H1 (cell line): ENCODE results near the gene TAP2. TPM values are rescaled to one million over a fixed set of nuclear protein-coding genes. Genes with fewer than 3 reads are reported as not detected.

ENCODE experiments used
- EZH2 ChIP-seq: fragments of 200-600 bp; sonication (generic); IDR thresholded peaks from 2 replicates; pipeline ENCODE4 v1.7.1; 2012; ENCODE audit warnings: low read depth, mild to moderate bottlenecking, moderate library complexity, low read length, inconsistent platforms; ENCODE audit not compliant: severe bottlenecking
- FOSL1 ChIP-seq: IDR thresholded peaks from 2 replicates; pipeline ENCODE4 v1.6.1; 2011; ENCODE audit warnings: mild to moderate bottlenecking, low read depth, low read length, moderate library complexity; ENCODE audit not compliant: insufficient read depth
- JUND ChIP-seq: IDR thresholded peaks from 2 replicates; pipeline ENCODE4 v1.6.1; 2011; ENCODE audit warnings: mild to moderate bottlenecking, improper control_type of control experiment, low read length
- SIRT6 ChIP-seq: IDR thresholded peaks from one replicate; pipeline ENCODE4 v1.7.1; 2012; ENCODE audit warnings: low read length, inconsistent platforms
- SP1 ChIP-seq: IDR thresholded peaks from 2 replicates; pipeline ENCODE4 v1.6.1; 2011; ENCODE audit warnings: low read depth, low read length
- TCF12 ChIP-seq: IDR thresholded peaks from 2 replicates; pipeline ENCODE4 v1.6.1; 2011; ENCODE audit warnings: low read depth, mild to moderate bottlenecking, low read length
- polyA plus RNA-seq, 7 experiments: library from polyadenylated mRNA; depleted of rRNA in 3 of 7; stranded (reverse) in 5 of 7; unstranded in 2 of 7; fragments of >200 nt in 5 of 7; fragments of 200-250 nt in 2 of 7; gene quantifications; 1 replicate in 5 of 7; 2 replicates in 1 of 7; 4 replicates in 1 of 7; pipeline versions ENCODE4 v1.2.1 to v1.2.3, GENCODE V29; 2011 to 2013; ENCODE audit warnings: missing spikeins in 2 of 7, mixed read lengths in 2 of 7
- total RNA-seq: library from RNA; stranded (reverse); fragmentation: NEBNext Ultra II Directional; extraction: Animal tissue kit (Norgen Biotek cat#: 25700); gene quantifications from 2 replicates; pipeline ENCODE4 v1.2.1, GENCODE V29; 2021
- TF ChIP-seq, protein P1 (sequence below): fragments of 300-600 bp; sonication (generic); IDR thresholded peaks from 2 replicates; pipeline ENCODE4 v1.7.1; 2012; ENCODE audit warnings: low read length, moderate library complexity, mild to moderate bottlenecking, inconsistent platforms; ENCODE audit not compliant: insufficient replicate concordance
- TF ChIP-seq, protein P2 (sequence below): IDR thresholded peaks from 2 replicates; pipeline ENCODE4 v1.6.1; 2011; ENCODE audit warnings: low read depth, mild to moderate bottlenecking, low read length; ENCODE audit not compliant: insufficient read depth

Gene TAP2
- total and polyA plus RNA-seq, 2 of the 8 experiments (the other 6 are each of a cell fraction or from before 2014, with no cell fraction given): 11.3 to 27.2 TPM

DNA sequence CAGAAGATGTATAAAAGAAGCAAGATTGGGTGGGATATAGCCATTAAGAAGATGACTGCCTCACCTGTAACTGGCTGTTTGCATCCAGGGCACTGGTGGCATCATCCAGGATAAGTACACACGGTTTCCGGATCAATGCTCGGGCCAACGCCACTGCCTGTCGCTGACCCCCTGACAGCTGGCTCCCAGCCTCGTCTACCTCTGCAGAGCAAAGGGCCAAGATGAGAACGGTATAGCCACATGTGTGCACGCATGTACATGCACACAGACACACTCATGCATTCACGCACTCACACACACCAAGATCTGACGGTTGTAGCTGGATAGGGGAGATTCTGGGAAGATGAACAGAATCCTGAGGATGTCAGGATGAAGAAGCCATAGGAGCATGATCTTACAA, 8.5 kb upstream of the TAP2 start (continued):
- TF ChIP-seq, protein P1, sequence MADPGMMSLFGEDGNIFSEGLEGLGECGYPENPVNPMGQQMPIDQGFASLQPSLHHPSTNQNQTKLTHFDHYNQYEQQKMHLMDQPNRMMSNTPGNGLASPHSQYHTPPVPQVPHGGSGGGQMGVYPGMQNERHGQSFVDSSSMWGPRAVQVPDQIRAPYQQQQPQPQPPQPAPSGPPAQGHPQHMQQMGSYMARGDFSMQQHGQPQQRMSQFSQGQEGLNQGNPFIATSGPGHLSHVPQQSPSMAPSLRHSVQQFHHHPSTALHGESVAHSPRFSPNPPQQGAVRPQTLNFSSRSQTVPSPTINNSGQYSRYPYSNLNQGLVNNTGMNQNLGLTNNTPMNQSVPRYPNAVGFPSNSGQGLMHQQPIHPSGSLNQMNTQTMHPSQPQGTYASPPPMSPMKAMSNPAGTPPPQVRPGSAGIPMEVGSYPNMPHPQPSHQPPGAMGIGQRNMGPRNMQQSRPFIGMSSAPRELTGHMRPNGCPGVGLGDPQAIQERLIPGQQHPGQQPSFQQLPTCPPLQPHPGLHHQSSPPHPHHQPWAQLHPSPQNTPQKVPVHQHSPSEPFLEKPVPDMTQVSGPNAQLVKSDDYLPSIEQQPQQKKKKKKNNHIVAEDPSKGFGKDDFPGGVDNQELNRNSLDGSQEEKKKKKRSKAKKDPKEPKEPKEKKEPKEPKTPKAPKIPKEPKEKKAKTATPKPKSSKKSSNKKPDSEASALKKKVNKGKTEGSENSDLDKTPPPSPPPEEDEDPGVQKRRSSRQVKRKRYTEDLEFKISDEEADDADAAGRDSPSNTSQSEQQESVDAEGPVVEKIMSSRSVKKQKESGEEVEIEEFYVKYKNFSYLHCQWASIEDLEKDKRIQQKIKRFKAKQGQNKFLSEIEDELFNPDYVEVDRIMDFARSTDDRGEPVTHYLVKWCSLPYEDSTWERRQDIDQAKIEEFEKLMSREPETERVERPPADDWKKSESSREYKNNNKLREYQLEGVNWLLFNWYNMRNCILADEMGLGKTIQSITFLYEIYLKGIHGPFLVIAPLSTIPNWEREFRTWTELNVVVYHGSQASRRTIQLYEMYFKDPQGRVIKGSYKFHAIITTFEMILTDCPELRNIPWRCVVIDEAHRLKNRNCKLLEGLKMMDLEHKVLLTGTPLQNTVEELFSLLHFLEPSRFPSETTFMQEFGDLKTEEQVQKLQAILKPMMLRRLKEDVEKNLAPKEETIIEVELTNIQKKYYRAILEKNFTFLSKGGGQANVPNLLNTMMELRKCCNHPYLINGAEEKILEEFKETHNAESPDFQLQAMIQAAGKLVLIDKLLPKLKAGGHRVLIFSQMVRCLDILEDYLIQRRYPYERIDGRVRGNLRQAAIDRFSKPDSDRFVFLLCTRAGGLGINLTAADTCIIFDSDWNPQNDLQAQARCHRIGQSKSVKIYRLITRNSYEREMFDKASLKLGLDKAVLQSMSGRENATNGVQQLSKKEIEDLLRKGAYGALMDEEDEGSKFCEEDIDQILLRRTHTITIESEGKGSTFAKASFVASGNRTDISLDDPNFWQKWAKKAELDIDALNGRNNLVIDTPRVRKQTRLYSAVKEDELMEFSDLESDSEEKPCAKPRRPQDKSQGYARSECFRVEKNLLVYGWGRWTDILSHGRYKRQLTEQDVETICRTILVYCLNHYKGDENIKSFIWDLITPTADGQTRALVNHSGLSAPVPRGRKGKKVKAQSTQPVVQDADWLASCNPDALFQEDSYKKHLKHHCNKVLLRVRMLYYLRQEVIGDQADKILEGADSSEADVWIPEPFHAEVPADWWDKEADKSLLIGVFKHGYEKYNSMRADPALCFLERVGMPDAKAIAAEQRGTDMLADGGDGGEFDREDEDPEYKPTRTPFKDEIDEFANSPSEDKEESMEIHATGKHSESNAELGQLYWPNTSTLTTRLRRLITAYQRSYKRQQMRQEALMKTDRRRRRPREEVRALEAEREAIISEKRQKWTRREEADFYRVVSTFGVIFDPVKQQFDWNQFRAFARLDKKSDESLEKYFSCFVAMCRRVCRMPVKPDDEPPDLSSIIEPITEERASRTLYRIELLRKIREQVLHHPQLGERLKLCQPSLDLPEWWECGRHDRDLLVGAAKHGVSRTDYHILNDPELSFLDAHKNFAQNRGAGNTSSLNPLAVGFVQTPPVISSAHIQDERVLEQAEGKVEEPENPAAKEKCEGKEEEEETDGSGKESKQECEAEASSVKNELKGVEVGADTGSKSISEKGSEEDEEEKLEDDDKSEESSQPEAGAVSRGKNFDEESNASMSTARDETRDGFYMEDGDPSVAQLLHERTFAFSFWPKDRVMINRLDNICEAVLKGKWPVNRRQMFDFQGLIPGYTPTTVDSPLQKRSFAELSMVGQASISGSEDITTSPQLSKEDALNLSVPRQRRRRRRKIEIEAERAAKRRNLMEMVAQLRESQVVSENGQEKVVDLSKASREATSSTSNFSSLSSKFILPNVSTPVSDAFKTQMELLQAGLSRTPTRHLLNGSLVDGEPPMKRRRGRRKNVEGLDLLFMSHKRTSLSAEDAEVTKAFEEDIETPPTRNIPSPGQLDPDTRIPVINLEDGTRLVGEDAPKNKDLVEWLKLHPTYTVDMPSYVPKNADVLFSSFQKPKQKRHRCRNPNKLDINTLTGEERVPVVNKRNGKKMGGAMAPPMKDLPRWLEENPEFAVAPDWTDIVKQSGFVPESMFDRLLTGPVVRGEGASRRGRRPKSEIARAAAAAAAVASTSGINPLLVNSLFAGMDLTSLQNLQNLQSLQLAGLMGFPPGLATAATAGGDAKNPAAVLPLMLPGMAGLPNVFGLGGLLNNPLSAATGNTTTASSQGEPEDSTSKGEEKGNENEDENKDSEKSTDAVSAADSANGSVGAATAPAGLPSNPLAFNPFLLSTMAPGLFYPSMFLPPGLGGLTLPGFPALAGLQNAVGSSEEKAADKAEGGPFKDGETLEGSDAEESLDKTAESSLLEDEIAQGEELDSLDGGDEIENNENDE: no peak
- TF ChIP-seq SIRT6: no peak
- TF ChIP-seq, protein P2, sequence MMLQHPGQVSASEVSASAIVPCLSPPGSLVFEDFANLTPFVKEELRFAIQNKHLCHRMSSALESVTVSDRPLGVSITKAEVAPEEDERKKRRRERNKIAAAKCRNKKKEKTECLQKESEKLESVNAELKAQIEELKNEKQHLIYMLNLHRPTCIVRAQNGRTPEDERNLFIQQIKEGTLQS: no peak
- no peak for TF ChIP-seq TCF12
- TF ChIP-seq EZH2: no peak
- no peak for TF ChIP-seq JUND
- no peak for TF ChIP-seq SP1
- no peak for TF ChIP-seq FOSL1
